ENCODE data around the gene HECTD4. TPM values are rescaled to one million over a fixed set of nuclear protein-coding genes. Genes with fewer than 3 reads are reported as not detected.

HECTD4 gene
- 10 to 100 TPM; 14.8 to 16.5 TPM for total RNA-seq

GRCh38 chr12:112381883-112382796 is at the start of gene HECTD4:
HECTD4 (minus strand) TSS chr12:112382431; CDS start chr12:112382128, 303 bp downstream.
- Histone ChIP-seq H3K9me3 (no peaks in the 10 kb centered on the region), H3K4me1 (peaks cover 0 to 20% of the 10 kb centered on the region in 2 donors), H3K36me3 (no peaks in the 10 kb centered on the region), H3K27ac (peak within 1 kb of the TSS; percentile 74 to 81), H3K4me3 (peak within 1 kb of the TSS; percentile 73 to 97), H3K27me3 (no peaks in the 10 kb centered on the region)
- peak; percentile 92 for DNase-seq (ENCODE audit: low spot score)
- no peak for TF ChIP-seq CTCF (IDR thresholded peaks at IDR 0.05)

- no peak for DNase-seq (ENCODE audit: low spot score)
- Histone ChIP-seq H3K27me3 (no peaks in the 10 kb centered on the region), H3K36me3 (no peaks in the 10 kb centered on the region), H3K4me3 (no peak overlapping the region), H3K9me3 (no peaks in the 10 kb centered on the region), H3K27ac (no peak overlapping the region), H3K4me1 (peaks cover 0 to 4% of the 10 kb centered on the region in 2 donors)
- TF ChIP-seq CTCF (IDR thresholded peaks at IDR 0.05) = no peak
Observed at GRCh38 chr12:112431965-112432364, 49.7 kb upstream of the HECTD4 start.

- no peak for DNase-seq (ENCODE audit: low spot score)
- Histone ChIP-seq H3K27ac (no peak overlapping the region), H3K4me3 (no peak overlapping the region), H3K27me3 (no peaks in the 10 kb centered on the region), H3K9me3 (no peaks in the 10 kb centered on the region), H3K36me3 (no peaks in the 10 kb centered on the region), H3K4me1 (no peaks in the 10 kb centered on the region)
- TF ChIP-seq CTCF (IDR thresholded peaks at IDR 0.05) = no peak
Observed at GRCh38 chr12:112430929-112431328, 48.7 kb upstream of the HECTD4 start.

DNA sequence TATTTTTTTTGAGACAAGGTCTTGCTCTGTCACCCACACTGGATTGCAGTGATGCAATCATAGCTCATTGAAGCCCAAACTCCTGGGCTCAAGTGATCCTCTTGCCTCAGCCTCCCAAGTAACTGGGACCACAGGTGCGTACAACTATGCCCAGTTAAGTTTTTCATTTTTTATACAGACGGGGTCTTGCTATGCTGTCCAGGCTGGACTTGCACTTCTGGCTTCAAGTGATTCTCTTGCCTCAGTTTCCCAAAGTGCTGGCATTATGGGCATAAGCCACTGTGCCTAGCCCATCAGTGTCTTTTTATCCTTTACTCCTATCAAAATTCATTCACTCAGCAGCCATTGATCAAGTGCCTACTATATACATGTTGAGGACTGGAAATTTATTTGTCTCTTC is 45.5 kb upstream of the HECTD4 start:
- no peaks in the 10 kb centered on the region for H3K36me3 ChIP-seq
- no peaks in the 10 kb centered on the region for H3K9me3 ChIP-seq
- no peak overlapping the region for H3K27ac ChIP-seq
- TF ChIP-seq CTCF (IDR thresholded peaks at IDR 0.05) = no peak
- H3K4me1 ChIP-seq = peaks cover 0 to 17% of the 10 kb centered on the region in 2 donors
- H3K27me3 ChIP-seq = no peaks in the 10 kb centered on the region
- H3K4me3 ChIP-seq = no peak overlapping the region
- DNase-seq (ENCODE audit: low spot score) = no peak

GRCh38 chr12:112425582-112426382 is 43.6 kb upstream of the HECTD4 start:
- no peak for TF ChIP-seq CTCF (IDR thresholded peaks at IDR 0.05)
- H3K27me3 ChIP-seq = no peaks in the 10 kb centered on the region
- no peak overlapping the region for H3K4me3 ChIP-seq
- no peaks in the 10 kb centered on the region for H3K36me3 ChIP-seq
- H3K27ac ChIP-seq = no peak overlapping the region
- DNase-seq (ENCODE audit: low spot score) = no peak
- H3K9me3 ChIP-seq = no peaks in the 10 kb centered on the region
- H3K4me1 ChIP-seq = peaks cover 0 to 37% of the 10 kb centered on the region in 2 donors
